Erythroblast (primary cell): ENCODE measurements around the gene ST6GAL1.

ENCODE experiments used
- GATA1 ChIP-seq: IDR thresholded peaks from 2 replicates; pipeline ENCODE4 v1.6.1; 2011; ENCODE audit warnings: low read depth, mild to moderate bottlenecking, control low read depth, low read length, moderate library complexity
- POLR2A ChIP-seq: IDR thresholded peaks from 2 replicates; pipeline ENCODE4 v1.6.1; 2011; ENCODE audit warnings: mild to moderate bottlenecking, low read length

DNA sequence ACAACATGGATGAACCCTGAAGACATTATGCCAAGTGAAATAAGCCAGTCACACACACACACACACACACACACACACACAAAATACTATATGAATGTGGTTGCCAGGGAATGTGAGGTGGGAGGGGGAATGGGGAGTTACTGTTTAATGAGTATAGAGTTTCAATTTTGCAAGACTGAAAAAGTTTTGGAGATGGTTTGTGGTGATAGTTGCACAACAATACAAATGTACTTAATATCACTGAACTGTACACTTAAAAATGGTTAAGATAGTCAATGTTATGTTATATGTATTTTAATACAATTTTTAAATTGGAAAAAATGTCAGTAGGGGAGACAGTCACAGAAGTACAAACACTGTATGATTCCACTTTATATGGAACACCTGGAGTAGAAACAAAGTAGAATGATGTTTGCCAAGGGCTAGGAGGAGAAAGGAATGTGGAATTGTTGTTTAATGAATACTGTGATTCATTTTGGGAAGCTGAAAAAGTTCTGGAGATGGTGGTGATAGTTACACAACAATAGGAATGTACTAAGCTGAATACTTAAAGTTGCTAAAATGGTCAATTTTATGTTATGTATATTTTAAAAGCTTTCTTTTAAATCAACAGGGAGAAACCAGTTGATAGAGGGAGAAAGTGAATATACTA lies 132.3 kb downstream of the ST6GAL1 start:
- no peak for TF ChIP-seq POLR2A
- no peak for TF ChIP-seq GATA1
